ENCODE measurements around the gene UGT1A4. TPM values are rescaled to one million over a fixed set of nuclear protein-coding genes. Genes with fewer than 3 reads are reported as not detected.
"Not testable (repeated sequence)": the region's sequence is repeated elsewhere in the genome, so short reads cannot be mapped to it uniquely, and the experiment has no call there.

Gene UGT1A4
- total RNA-seq, 2 donors from 2014 or later = not detected

DNA sequence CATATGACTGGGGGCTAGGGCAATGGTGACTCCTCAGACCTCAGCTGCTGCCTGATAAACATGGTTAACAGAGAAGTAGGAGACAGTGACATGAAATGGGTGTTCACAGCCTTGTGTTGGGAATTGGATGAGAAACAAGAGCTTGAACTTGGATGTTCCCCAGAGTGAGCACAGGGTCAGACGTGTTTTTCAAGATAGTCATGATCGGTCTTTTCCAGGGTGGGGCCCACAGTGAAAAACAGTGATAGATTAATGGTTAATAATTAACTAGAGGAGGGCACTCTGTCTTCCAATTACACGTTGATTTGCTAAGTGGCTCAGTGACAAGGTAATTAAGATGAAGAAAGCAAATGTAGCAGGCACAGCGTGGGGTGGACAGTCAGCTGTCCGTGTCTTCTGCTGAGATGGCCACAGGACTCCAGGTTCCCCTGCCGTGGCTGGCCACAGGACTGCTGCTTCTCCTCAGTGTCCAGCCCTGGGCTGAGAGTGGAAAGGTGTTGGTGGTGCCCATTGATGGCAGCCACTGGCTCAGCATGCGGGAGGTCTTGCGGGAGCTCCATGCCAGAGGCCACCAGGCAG, 10.3 kb downstream of the UGT1A4 start, which contains the start of gene UGT1A3:
TSS of gene UGT1A3 (plus strand) at position 320 of the 579 bp plus-strand sequence. CDS start at position 405, 85 bp downstream.
- H3K4me1 ChIP-seq (replicated peaks) = no peaks in the 10 kb centered on the region
- H3K4me3 ChIP-seq = no peak within 1 kb of the TSS
- no peak for DNase-seq (ENCODE audit: low spot score)
- no peak for TF ChIP-seq POLR2AphosphoS5 (IDR thresholded peaks at IDR 0.05)
- TF ChIP-seq, protein P1, sequence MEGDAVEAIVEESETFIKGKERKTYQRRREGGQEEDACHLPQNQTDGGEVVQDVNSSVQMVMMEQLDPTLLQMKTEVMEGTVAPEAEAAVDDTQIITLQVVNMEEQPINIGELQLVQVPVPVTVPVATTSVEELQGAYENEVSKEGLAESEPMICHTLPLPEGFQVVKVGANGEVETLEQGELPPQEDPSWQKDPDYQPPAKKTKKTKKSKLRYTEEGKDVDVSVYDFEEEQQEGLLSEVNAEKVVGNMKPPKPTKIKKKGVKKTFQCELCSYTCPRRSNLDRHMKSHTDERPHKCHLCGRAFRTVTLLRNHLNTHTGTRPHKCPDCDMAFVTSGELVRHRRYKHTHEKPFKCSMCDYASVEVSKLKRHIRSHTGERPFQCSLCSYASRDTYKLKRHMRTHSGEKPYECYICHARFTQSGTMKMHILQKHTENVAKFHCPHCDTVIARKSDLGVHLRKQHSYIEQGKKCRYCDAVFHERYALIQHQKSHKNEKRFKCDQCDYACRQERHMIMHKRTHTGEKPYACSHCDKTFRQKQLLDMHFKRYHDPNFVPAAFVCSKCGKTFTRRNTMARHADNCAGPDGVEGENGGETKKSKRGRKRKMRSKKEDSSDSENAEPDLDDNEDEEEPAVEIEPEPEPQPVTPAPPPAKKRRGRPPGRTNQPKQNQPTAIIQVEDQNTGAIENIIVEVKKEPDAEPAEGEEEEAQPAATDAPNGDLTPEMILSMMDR (IDR thresholded peaks at IDR 0.05) = no peak
- TF ChIP-seq POLR2A (IDR thresholded peaks at IDR 0.05) = no peak
- 74% methylated on average over 8 of the region's 8 CpGs for WGBS
- H3K27me3 ChIP-seq (replicated peaks; ENCODE audit: insufficient read depth) = no peaks in the 10 kb centered on the region
- intact Hi-C loops (cut with DNase I) = no loop called here
- no peaks in the 10 kb centered on the region for H3K9me3 ChIP-seq
- no peak within 1 kb of the TSS for H3K27ac ChIP-seq
- H3K36me3 ChIP-seq = no peaks in the 10 kb centered on the region

DNA sequence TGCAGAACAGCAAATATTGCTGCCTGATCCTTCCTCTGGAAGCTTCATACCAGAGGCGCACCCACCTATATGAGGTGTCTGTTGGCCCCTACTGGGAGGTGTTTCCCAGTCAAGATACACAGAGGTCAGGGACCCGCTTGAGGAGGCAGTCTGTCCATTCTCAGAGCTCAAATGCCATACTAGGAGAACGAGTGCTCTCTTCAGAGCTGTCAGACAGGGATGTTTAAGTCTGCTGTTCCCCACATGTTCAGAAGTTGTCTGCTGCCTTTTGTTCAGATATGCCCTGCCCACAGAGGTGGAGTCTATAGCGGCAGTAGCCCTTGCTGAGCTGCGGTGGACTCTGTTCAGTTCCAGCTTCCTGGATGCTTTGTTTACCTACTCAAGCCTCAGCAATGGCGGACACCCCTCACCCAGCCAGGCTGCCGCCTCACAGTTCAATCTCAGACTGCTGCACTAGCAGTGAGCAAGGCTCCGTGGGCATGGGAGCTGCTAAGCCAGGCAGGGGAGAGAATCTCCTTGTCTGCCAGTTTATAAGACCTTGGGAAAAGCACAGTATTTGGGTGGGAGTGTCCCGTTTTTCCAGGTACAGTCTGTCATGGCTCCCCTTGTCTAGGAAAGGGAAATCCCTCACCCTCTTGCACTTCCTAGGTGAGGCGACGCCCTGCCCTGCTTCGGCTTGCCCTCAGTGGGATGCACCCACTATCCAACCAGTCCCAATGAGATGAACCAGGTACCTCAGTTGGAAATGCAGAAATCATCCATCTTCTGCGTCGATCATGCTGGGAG, 18.5 kb downstream of the UGT1A4 start:
- DNase-seq (ENCODE audit: low spot score); intact Hi-C loops (cut with DNase I); H3K4me3 ChIP-seq; H3K9me3 ChIP-seq; H3K27me3 ChIP-seq (replicated peaks; ENCODE audit: insufficient read depth); H3K27ac ChIP-seq; H3K36me3 ChIP-seq; H3K4me1 ChIP-seq (replicated peaks): not testable (repeated sequence)
- 63% methylated on average over 14 of the region's 14 CpGs for WGBS

DNA sequence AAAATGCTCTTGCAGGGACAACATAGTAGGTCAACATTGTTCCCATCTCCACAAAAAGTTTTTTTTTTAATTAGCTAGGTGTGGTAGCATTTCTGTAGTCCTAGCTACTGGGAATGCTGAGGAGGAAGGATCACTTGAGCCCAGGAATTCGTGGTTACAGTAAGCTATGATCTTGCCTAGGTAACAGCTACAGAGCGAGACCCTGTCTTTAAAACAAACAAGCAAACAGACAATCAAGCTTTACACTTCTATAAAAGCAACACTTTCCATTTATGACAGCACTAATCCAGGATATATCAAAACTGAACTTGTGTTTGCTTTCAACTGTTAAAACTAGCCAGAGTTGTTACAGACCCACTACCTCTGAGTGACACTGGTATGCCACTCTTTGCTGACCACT, 22.3 kb downstream of the UGT1A4 start:
- WGBS = 56% methylated on average over 2 of the region's 2 CpGs
- intact Hi-C loops (cut with DNase I) = no loop called here
- no peak overlapping the region for H3K27ac ChIP-seq
- DNase-seq (ENCODE audit: low spot score) = no peak
- no peak overlapping the region for H3K4me3 ChIP-seq
- no peaks in the 10 kb centered on the region for H3K27me3 ChIP-seq (replicated peaks; ENCODE audit: insufficient read depth)
- no peaks in the 10 kb centered on the region for H3K4me1 ChIP-seq (replicated peaks)
- TF ChIP-seq, protein P1 (IDR thresholded peaks at IDR 0.05) = no peak
- TF ChIP-seq POLR2AphosphoS5 (IDR thresholded peaks at IDR 0.05) = no peak
- no peak for TF ChIP-seq POLR2A (IDR thresholded peaks at IDR 0.05)
- no peaks in the 10 kb centered on the region for H3K36me3 ChIP-seq
- H3K9me3 ChIP-seq = no peaks in the 10 kb centered on the region

DNA sequence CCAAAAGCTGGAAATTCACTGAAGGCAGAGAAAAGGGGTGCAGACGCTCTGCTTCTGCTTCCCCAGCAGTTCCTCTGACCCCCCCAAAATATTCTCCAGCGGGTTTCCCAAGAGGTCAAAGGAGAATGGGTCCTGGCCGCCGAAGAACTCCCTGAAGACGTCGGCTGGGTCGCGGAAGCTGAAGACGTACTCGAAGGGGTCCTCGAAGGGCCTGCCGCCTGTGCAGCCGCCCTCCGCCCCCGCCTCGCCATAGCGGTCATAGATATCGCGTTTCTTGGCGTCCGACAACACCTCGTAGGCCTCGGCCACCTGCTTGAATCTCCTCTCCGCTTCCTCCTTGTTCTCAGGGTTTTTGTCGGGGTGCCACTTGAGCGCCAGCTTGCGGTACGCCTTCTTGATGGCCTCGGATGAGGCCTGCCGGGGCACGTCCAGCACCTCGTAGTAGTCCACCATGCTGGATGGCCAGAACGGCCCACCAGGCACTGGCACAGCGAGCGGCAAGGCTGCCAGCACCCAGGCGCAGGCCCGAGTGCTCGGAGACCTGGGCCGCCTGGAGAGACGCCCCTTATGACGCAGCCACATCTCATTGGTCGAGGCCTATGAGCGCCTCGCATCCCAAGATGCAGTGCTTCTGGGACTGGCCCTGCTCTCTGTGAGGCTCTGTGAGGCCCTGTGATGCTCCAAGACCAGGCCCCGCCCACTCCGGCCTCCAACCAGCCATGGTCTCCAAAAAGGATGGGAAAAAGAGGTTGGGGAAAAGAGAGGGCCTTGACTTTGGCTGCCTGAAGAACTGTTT, 25.1 kb downstream of the UGT1A4 start:
- TF ChIP-seq, protein P1 (IDR thresholded peaks at IDR 0.05) = no peak
- TF ChIP-seq POLR2A (IDR thresholded peaks at IDR 0.05) (no peak), POLR2AphosphoS5 (IDR thresholded peaks at IDR 0.05) (no peak)
- Histone ChIP-seq H3K4me1 (replicated peaks) (no peaks in the 10 kb centered on the region), H3K9me3 (no peaks in the 10 kb centered on the region), H3K4me3 (no peak overlapping the region), H3K27ac (no peak overlapping the region), H3K36me3 (no peaks in the 10 kb centered on the region), H3K27me3 (replicated peaks; ENCODE audit: insufficient read depth) (no peaks in the 10 kb centered on the region)
- intact Hi-C loops (cut with DNase I) = no loop called here
- 94% methylated on average over 46 of the region's 46 CpGs for WGBS
- DNase-seq (ENCODE audit: low spot score) = no peak

DNA sequence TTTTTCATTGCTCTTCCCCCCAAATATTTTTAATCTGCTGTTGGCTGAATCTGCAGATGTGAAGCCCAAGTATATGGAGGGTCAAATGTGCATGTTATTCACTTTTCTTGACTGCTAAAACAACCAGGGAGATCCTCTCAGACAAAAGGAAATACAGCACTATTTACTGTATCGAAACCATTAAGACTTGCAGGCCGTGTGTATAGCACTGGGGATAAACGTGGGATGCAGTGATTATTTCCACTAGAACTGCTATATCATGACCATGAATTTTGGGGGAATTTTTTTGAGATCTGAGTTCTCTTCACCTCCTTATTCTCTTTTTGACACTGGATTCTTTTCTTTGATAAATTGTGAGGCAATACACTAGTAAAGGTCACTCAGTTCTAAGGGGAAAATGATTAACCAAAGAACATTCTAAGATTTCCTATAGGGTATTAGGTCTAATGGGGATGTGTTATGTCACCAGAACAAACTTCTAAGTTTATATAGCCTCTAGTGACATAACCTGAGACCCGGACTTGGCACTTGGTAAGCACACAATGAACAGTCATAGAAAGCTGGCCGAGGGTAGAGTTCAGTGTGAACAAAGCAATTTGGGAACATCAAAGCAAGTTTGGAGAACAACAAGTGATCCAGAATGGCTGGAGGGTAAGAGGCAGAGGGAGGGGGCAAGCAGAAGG, 26.7 kb downstream of the UGT1A4 start:
- intact Hi-C loops (cut with DNase I) = no loop called here
- H3K27ac ChIP-seq = no peak overlapping the region
- no peak for TF ChIP-seq POLR2A (IDR thresholded peaks at IDR 0.05)
- TF ChIP-seq, protein P1 (IDR thresholded peaks at IDR 0.05) = no peak
- TF ChIP-seq POLR2AphosphoS5 (IDR thresholded peaks at IDR 0.05) = no peak
- H3K4me3 ChIP-seq = no peak overlapping the region
- DNase-seq (ENCODE audit: low spot score) = no peak
- WGBS = 58% methylated on average over 5 of the region's 5 CpGs
- H3K4me1 ChIP-seq (replicated peaks) = no peaks in the 10 kb centered on the region
- no peaks in the 10 kb centered on the region for H3K36me3 ChIP-seq
- no peaks in the 10 kb centered on the region for H3K9me3 ChIP-seq
- no peaks in the 10 kb centered on the region for H3K27me3 ChIP-seq (replicated peaks; ENCODE audit: insufficient read depth)

DNA sequence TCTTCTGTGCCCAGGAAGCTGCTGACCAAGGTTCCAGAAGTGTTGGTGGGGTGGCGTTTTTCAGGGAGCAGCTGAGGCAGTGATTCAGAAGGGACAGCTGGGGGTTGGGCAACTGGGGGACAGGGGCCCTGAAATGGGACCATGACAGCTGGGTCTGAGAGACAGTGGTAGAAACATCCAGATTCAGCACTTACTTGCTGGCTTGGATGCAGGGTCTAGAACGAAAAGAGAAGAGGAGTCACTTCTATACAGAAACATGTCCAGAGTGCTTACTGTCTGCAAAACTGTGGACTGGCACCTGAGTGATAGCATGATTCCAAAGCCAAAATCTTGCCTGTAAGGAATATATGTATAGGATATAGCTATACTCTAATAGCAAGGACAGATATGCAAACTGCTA, 27.3 kb downstream of the UGT1A4 start:
- H3K4me1 ChIP-seq (replicated peaks); H3K27ac ChIP-seq; H3K9me3 ChIP-seq; intact Hi-C loops (cut with DNase I); H3K36me3 ChIP-seq; H3K27me3 ChIP-seq (replicated peaks; ENCODE audit: insufficient read depth); H3K4me3 ChIP-seq; DNase-seq (ENCODE audit: low spot score): not testable (repeated sequence)
- 89% methylated on average over 2 of the region's 2 CpGs for WGBS
